WERI-Rb-1 (cell line): ENCODE data around the gene GLO1.

Source experiments
- DNase-seq: peaks from one replicate; pipeline ENCODE4 v3.0.0-alpha.2; 2020
- H3K27ac ChIP-seq: fragments of 250-450 bp; sonication (Bioruptor Pico); 2 replicates; pipeline ENCODE4 v1.5.1; 2020; ENCODE audit warnings: mild to moderate bottlenecking, moderate library complexity
- H3K27me3 ChIP-seq: fragments of 250-450 bp; sonication (Bioruptor Pico); 2 replicates; pipeline ENCODE4 v1.5.1; 2021; ENCODE audit warnings: mild to moderate bottlenecking, low read depth, moderate library complexity; ENCODE audit not compliant: insufficient read depth, severe bottlenecking
- H3K36me3 ChIP-seq: fragments of 250-450 bp; sonication (Bioruptor Pico); 2 replicates; pipeline ENCODE4 v1.5.1; 2020; ENCODE audit warnings: mild to moderate bottlenecking, moderate library complexity
- H3K4me3 ChIP-seq: 2 replicates; pipeline ENCODE4 v1.5.1; 2011; ENCODE audit warnings: low read depth, mild to moderate bottlenecking, control low read depth, low read length
- H3K9me3 ChIP-seq: fragments of 250-450 bp; sonication (Bioruptor Pico); 2 replicates; pipeline ENCODE4 v1.5.1; 2021; ENCODE audit warnings: mild to moderate bottlenecking, moderate library complexity; ENCODE audit not compliant: severe bottlenecking
- TF ChIP-seq, protein P1 (sequence below): IDR thresholded peaks from 2 replicates; pipeline ENCODE4 v1.5.1; 2011; ENCODE audit warnings: low read depth, mild to moderate bottlenecking, control low read depth, inconsistent platforms, low read length

The GLO1 gene

DNA sequence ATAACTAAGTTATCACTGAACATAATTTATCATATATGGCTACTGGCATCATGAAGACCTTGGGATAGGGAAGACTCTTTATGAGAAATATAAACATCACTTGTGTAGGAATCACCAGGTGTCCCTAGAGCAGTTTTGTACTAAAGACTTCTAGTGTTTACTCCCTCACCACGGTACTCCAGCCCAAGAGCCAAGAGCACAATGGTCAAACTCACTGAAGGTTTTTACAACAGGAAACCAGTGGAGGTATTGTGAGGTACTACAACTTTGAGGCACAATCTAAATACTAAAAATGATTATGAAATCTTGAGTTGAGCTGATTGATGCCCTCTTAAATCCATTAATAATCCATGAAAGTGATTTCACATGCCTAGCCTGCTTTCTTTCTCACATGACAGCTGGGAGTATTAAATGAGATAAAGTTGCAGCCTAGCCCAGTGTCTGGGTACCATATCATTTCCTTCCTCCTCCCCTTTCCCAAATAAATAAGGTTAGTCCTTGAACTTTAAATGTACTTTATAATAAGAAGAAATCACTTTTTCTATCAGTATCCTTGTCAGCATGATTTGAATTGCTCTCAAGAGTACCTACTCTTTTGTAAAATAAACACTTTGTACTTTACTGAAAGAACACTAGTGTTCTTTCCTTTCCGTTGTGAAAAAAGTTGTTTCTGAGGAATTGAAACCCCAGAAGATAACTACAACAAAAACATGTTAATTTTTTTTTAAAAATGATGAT is 26.5 kb downstream of the GLO1 start:
- Histone ChIP-seq H3K27me3 (no peaks in the 10 kb centered on the region), H3K4me3 (no peak overlapping the region), H3K27ac (no peak overlapping the region), H3K36me3 (peaks cover 67% of the 10 kb centered on the region), H3K9me3 (no peaks in the 10 kb centered on the region)
- DNase-seq, result no peak
- TF ChIP-seq, protein P1, sequence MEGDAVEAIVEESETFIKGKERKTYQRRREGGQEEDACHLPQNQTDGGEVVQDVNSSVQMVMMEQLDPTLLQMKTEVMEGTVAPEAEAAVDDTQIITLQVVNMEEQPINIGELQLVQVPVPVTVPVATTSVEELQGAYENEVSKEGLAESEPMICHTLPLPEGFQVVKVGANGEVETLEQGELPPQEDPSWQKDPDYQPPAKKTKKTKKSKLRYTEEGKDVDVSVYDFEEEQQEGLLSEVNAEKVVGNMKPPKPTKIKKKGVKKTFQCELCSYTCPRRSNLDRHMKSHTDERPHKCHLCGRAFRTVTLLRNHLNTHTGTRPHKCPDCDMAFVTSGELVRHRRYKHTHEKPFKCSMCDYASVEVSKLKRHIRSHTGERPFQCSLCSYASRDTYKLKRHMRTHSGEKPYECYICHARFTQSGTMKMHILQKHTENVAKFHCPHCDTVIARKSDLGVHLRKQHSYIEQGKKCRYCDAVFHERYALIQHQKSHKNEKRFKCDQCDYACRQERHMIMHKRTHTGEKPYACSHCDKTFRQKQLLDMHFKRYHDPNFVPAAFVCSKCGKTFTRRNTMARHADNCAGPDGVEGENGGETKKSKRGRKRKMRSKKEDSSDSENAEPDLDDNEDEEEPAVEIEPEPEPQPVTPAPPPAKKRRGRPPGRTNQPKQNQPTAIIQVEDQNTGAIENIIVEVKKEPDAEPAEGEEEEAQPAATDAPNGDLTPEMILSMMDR, result no peak

DNA sequence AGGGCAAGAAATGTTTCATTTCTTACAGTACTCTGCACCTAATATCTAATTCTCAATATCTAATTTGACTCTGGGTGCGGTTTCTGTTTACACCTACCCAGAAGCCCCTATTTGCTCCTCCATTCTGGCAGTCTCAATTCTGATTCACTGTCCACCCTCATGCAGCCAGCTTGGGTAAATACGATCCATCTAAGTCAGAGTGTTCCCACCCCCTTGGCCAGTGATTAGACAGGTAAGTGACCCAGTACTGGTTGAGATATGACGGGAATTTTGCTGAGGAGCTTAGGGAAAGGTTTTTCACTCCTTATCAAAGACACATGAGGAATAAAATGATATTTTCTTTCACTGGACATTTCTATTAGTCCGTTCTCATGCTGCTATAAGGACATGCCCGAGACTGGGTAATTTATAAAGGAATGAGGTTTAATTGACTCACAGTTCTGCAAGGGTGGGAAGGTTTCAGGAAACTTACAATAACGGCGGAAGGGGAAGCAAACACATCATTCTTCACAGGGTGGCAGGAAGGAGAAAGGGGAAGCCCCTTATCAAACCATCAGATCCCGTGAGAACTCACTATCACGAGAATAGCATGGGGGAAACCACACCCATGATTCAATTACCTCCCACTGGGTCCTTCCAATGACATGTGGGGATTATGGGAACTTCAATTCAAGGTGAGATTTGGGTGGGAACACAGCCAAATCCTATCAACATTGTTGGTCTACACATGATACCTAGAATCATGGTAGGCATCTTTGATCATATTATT is 29.4 kb downstream of the GLO1 start:
- H3K27me3 ChIP-seq, result no peaks in the 10 kb centered on the region
- no peaks in the 10 kb centered on the region for H3K9me3 ChIP-seq
- no peak overlapping the region for H3K27ac ChIP-seq
- TF ChIP-seq, protein P1, result no peak
- DNase-seq, result no peak
- H3K4me3 ChIP-seq, result no peak overlapping the region
- H3K36me3 ChIP-seq, result peaks cover 38% of the 10 kb centered on the region

DNA sequence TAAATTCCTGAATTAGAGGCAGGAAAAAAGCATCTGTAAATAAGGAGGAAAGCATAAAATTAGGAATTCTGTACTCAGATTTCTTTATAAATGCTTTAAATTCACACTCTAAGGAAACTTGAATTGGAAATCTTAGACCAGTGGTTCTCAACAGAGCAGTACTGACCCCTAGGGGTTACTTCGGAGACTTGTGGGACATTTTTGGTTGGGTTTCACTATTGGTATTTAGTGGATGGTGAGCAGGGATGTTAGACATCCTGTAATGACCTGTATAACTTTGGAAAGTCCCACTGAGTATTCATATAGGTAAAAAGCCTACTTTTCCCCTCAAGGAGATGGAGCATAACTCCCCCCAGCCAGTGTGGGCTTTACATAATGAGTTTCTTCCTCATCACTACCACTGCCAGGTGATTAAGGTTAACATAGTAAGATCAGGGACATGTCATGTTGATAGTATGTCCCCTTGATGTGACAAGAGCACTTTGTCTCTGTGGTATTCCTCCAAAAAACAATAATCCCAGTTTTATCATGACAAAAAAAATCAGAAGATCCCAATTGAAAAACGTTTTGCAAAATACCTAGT is 31.0 kb downstream of the GLO1 start:
- Histone ChIP-seq H3K36me3 (peaks cover 22% of the 10 kb centered on the region), H3K9me3 (no peaks in the 10 kb centered on the region), H3K4me3 (no peak overlapping the region), H3K27me3 (no peaks in the 10 kb centered on the region), H3K27ac (no peak overlapping the region)
- TF ChIP-seq, protein P1, result peak; percentile 68
- DNase-seq, result peak; percentile 51

DNA sequence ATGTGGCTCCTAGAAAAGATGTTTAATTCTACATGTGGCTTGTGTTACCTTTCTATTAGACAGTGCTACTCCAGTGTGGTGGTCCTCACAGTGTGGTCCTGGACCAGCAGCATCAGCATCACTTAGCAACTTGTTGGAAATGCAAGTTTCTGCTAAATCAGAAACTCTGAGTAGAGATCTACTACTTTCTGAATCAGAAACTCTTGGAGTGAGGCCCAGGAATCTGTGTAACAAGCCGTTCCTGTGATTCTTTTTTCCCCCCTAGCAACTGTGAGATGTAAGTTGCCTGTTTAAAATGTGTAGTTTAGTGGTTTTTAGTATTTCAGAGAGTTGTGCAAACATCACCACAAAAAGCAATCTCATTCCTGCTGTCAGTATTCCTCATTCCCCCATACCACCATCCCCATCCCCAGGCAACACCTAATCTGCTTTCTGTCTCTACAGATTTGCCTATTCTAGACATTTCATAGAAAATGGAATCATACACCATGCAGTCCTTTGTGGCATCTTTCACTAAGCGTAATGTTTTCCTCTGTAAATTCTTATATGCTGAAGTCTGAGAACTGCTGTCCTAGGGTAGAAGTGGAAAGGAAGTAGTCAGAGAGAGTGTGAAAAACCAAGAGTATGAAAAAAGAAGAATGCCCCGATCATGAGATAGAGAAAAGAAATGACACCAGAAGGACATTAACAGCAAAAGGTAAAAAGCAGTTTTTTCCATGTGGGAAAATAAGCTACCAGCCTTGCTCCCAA is 44.4 kb downstream of the GLO1 start:
- DNase-seq, result no peak
- TF ChIP-seq, protein P1, result no peak
- H3K36me3 ChIP-seq, result no peaks in the 10 kb centered on the region
- H3K27me3 ChIP-seq, result no peaks in the 10 kb centered on the region
- H3K9me3 ChIP-seq, result no peaks in the 10 kb centered on the region
- no peak overlapping the region for H3K27ac ChIP-seq
- no peak overlapping the region for H3K4me3 ChIP-seq

DNA sequence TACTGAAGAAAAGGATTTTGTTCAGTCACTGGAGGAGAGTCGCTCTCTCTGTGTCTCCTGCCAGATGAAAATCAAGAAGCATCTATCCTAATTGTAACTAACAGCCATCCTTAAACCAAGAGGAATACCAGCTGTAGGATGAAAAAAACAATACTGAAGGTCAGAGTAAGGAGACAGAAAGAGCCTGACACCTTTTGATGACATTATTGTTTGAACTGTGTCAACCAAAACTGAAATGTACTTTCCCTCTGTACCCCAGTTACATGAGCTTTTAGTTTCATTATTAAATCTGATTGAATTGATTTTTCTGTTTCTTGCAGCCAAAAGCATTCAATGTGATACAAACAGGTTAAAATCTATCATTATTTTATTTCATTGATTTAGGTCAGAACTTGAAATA is 46.0 kb downstream of the GLO1 start:
- no peaks in the 10 kb centered on the region for H3K36me3 ChIP-seq
- no peak for DNase-seq
- H3K27me3 ChIP-seq, result no peaks in the 10 kb centered on the region
- H3K9me3 ChIP-seq, result no peaks in the 10 kb centered on the region
- H3K27ac ChIP-seq, result no peak overlapping the region
- no peak overlapping the region for H3K4me3 ChIP-seq
- TF ChIP-seq, protein P1, result no peak
